Panc1 (cell line): ENCODE data around the gene CDYL2.

ENCODE experiments used
- CTCF ChIP-seq: fragments of 450-650 bp; IDR thresholded peaks from 2 replicates; pipeline ENCODE4 v1.5.1; 2017; ENCODE audit warnings: mild to moderate bottlenecking
- POLR2AphosphoS5 ChIP-seq: IDR thresholded peaks from 2 replicates; pipeline ENCODE4 v1.6.1; 2012; ENCODE audit warnings: mild to moderate bottlenecking, low read depth, low read length, moderate library complexity
- SIN3A ChIP-seq: IDR thresholded peaks from 2 replicates; pipeline ENCODE4 v1.6.1; 2012; ENCODE audit warnings: low read depth, mild to moderate bottlenecking, low read length, moderate library complexity, borderline replicate concordance; ENCODE audit not compliant: insufficient read depth
- TCF7L2 ChIP-seq: IDR thresholded peaks from 2 replicates; pipeline ENCODE4 v1.6.1; 2011; ENCODE audit warnings: mild to moderate bottlenecking, low read depth, low read length, inconsistent platforms
- TF ChIP-seq, protein P1 (sequence below), 2 experiments: IDR thresholded peaks; 2 replicates each; pipeline ENCODE4 v1.6.1; 2011 to 2012; ENCODE audit warnings: low read depth in 2 of 2, control low read depth in 1 of 2, low read length in 1 of 2, mild to moderate bottlenecking in 1 of 2, moderate library complexity in 1 of 2; ENCODE audit not compliant: insufficient read depth in 1 of 2

DNA sequence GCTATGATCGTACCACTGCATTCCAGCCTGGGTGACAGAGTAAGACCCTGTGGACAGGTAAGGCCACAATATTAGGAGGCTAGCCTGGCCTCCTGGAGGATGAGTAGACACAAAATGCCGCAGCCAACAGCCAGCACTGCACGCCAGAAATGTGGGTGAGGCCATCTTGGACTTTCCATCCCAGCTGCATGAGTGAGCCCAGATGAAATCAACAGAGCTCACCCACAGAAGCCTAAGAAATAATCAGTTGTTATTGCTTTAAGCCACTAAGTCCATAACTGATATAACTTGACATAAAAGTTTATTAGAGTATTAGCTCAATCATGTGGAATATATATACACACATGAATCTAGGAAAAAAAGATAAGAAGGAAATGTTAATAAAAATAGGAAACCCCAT lies 101.7 kb downstream of the CDYL2 start:
- TF ChIP-seq CTCF: no peak
- TF ChIP-seq, protein P1, sequence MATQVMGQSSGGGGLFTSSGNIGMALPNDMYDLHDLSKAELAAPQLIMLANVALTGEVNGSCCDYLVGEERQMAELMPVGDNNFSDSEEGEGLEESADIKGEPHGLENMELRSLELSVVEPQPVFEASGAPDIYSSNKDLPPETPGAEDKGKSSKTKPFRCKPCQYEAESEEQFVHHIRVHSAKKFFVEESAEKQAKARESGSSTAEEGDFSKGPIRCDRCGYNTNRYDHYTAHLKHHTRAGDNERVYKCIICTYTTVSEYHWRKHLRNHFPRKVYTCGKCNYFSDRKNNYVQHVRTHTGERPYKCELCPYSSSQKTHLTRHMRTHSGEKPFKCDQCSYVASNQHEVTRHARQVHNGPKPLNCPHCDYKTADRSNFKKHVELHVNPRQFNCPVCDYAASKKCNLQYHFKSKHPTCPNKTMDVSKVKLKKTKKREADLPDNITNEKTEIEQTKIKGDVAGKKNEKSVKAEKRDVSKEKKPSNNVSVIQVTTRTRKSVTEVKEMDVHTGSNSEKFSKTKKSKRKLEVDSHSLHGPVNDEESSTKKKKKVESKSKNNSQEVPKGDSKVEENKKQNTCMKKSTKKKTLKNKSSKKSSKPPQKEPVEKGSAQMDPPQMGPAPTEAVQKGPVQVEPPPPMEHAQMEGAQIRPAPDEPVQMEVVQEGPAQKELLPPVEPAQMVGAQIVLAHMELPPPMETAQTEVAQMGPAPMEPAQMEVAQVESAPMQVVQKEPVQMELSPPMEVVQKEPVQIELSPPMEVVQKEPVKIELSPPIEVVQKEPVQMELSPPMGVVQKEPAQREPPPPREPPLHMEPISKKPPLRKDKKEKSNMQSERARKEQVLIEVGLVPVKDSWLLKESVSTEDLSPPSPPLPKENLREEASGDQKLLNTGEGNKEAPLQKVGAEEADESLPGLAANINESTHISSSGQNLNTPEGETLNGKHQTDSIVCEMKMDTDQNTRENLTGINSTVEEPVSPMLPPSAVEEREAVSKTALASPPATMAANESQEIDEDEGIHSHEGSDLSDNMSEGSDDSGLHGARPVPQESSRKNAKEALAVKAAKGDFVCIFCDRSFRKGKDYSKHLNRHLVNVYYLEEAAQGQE (IDR thresholded peaks at IDR 0.05; ENCODE audit: insufficient read depth in 1 of 2, low read depth in 2 of 2, low read length in 1 of 2): no peak
- TF ChIP-seq SIN3A: no peak
- TF ChIP-seq POLR2AphosphoS5: no peak
- no peak for TF ChIP-seq TCF7L2
